PFSK-1 (cell line): ENCODE measurements around the gene MSMP.

Experiments used
- FOXP2 ChIP-seq: optimal IDR thresholded peaks from 2 replicates; pipeline ENCODE3; 2011; ENCODE audit warnings: borderline replicate concordance, control low read depth, inconsistent platforms; ENCODE audit not compliant: insufficient read depth; ENCODE audit errors: extremely low read length, extremely low read depth
- POLR2AphosphoS5 ChIP-seq: IDR thresholded peaks from 2 replicates; pipeline ENCODE4 v1.6.1; 2012; ENCODE audit warnings: low read depth, mild to moderate bottlenecking, control low read depth, low read length, moderate library complexity
- REST ChIP-seq, 2 experiments: IDR thresholded peaks; 2 replicates each; pipeline versions ENCODE4 v1.6.1 to v1.8.0; 2011 to 2012; ENCODE audit warnings: low read depth in 2 of 2, low read length in 2 of 2, control low read depth in 1 of 2, inconsistent platforms in 1 of 2, mild to moderate bottlenecking in 1 of 2, moderate library complexity in 1 of 2; ENCODE audit not compliant: insufficient read depth in 1 of 2
- SIN3A ChIP-seq: IDR thresholded peaks from 2 replicates; pipeline ENCODE4 v1.6.1; 2012; ENCODE audit warnings: mild to moderate bottlenecking, low read length, moderate library complexity, borderline replicate concordance; ENCODE audit not compliant: insufficient read depth
- TAF1 ChIP-seq: IDR thresholded peaks from 2 replicates; pipeline ENCODE4 v1.6.1; 2012; ENCODE audit warnings: low read length, control low read depth, borderline replicate concordance; ENCODE audit not compliant: insufficient read depth

The MSMP gene

GRCh38 chr9:35708146-35708545 is 45.9 kb downstream of the MSMP start:
- TF ChIP-seq POLR2AphosphoS5, result no peak
- no peak for TF ChIP-seq TAF1
- TF ChIP-seq FOXP2, result no peak
- TF ChIP-seq REST (IDR thresholded peaks at IDR 0.05; ENCODE audit: insufficient read depth in 1 of 2, low read depth in 2 of 2, low read length in 2 of 2), result no peak

GRCh38 chr9:35706951-35707350 is 47.1 kb downstream of the MSMP start:
- TF ChIP-seq FOXP2 (no peak), SIN3A (no peak), POLR2AphosphoS5 (no peak), TAF1 (no peak), REST (IDR thresholded peaks at IDR 0.05; ENCODE audit: insufficient read depth in 1 of 2, low read depth in 2 of 2, low read length in 2 of 2) (no peak)

- TF ChIP-seq TAF1 (no peak), POLR2AphosphoS5 (no peak), SIN3A (no peak), REST (IDR thresholded peaks at IDR 0.05; ENCODE audit: insufficient read depth in 1 of 2, low read depth in 2 of 2, low read length in 2 of 2) (no peak), FOXP2 (no peak)
These were observed 48.1 kb downstream of the MSMP start for GRCh38 chr9:35705836-35706430.

- no peak for TF ChIP-seq FOXP2
- no peak for TF ChIP-seq TAF1
These were observed 48.7 kb downstream of the MSMP start for GRCh38 chr9:35705372-35705771.

- no peak for TF ChIP-seq TAF1
These were observed 50.0 kb downstream of the MSMP start for GRCh38 chr9:35703906-35704672.
